Pons (tissue), 1 donor: Measurements from ENCODE around the gene LCN15.
"Not testable (repeated sequence)": the region's sequence is repeated elsewhere in the genome, so short reads cannot be mapped to it uniquely, and the experiment has no call there.

Experiments
- DNase-seq: peaks from one replicate; pipeline ENCODE4 v3.0.0-alpha.2; 2016; ENCODE audit warnings: low spot score

Gene LCN15

GRCh38 chr9:136794281-136794999 lies 30.1 kb upstream of the LCN15 start:
- DNase-seq, result no peak

- no peak for DNase-seq
These were observed 29.0 kb upstream of the LCN15 start for GRCh38 chr9:136793086-136793946.

- no peak for DNase-seq
These were observed 28.2 kb upstream of the LCN15 start for GRCh38 chr9:136792321-136793085.

- no peak for DNase-seq
These were observed 27.4 kb upstream of the LCN15 start for GRCh38 chr9:136791516-136792276.

- peak; percentile 99 for DNase-seq
These were observed 26.6 kb upstream of the LCN15 start, which contains the start of gene TMEM141 for GRCh38 chr9:136790640-136791515. Gene TMEM141, plus strand, starts transcription at chr9:136791344. Its CDS starts 27 bp downstream, at chr9:136791371.

- DNase-seq, result no peak
These were observed 25.2 kb upstream of the LCN15 start for GRCh38 chr9:136789523-136789937.

GRCh38 chr9:136788644-136789522 lies 24.6 kb upstream of the LCN15 start:
- not testable (repeated sequence) for DNase-seq

GRCh38 chr9:136787690-136788400 lies 23.5 kb upstream of the LCN15 start:
- peak; percentile 88 for DNase-seq

GRCh38 chr9:136786983-136787382 lies 22.7 kb upstream of the LCN15 start:
- DNase-seq, result peak; percentile 66

- DNase-seq, result peak; percentile 92
These were observed 22.1 kb upstream of the LCN15 start for GRCh38 chr9:136786451-136786850.

GRCh38 chr9:136785565-136786355 lies 21.4 kb upstream of the LCN15 start:
- DNase-seq, result not testable (repeated sequence)

GRCh38 chr9:136784997-136785361 lies 20.7 kb upstream of the LCN15 start:
- no peak for DNase-seq

GRCh38 chr9:136784249-136784996 lies 20.1 kb upstream of the LCN15 start:
- peak; percentile 65 for DNase-seq

GRCh38 chr9:136782452-136782851 lies 18.1 kb upstream of the LCN15 start:
- DNase-seq, result no peak

GRCh38 chr9:136779808-136780207 lies 15.5 kb upstream of the LCN15 start:
- no peak for DNase-seq

GRCh38 chr9:136777359-136777758 lies 13.0 kb upstream of the LCN15 start:
- DNase-seq, result no peak

GRCh38 chr9:136776947-136777346 lies 12.6 kb upstream of the LCN15 start:
- DNase-seq, result no peak
